Measurements from ENCODE around the gene CR1L.

- TF ChIP-seq GLIS3 (CRISPR knock-in tag; IDR thresholded peaks at IDR 0.05), result no peak
- TF ChIP-seq ZC3H10 (CRISPR knock-in tag; IDR thresholded peaks at IDR 0.05), result no peak
- TF ChIP-seq ZFP3 (CRISPR knock-in tag; IDR thresholded peaks at IDR 0.05), result no peak
These were observed 74.3 kb downstream of the CR1L start for GRCh38 chr1:207719234-207719633.

All from SK-N-SH treated with all-trans-retinoic acid at 6 μM for 48 hours (cell line).